ENCODE measurements around the gene GLT6D1.

The GLT6D1 gene

GRCh38 chr9:135620558-135620957 lies 18.8 kb downstream of the GLT6D1 start:
- FAIRE-seq: no peak

GRCh38 chr9:135619599-135619886 lies 19.8 kb downstream of the GLT6D1 start:
- FAIRE-seq: no peak

GRCh38 chr9:135618866-135619598 lies 20.3 kb downstream of the GLT6D1 start:
- FAIRE-seq: no peak

GRCh38 chr9:135617991-135618411 lies 21.3 kb downstream of the GLT6D1 start:
- FAIRE-seq: no peak

- FAIRE-seq: no peak
Measured at GRCh38 chr9:135617538-135617900, 21.8 kb downstream of the GLT6D1 start.

- no peak for FAIRE-seq
Measured at GRCh38 chr9:135616619-135617537, 22.5 kb downstream of the GLT6D1 start.

- FAIRE-seq: no peak
Measured at GRCh38 chr9:135615666-135616618, 23.4 kb downstream of the GLT6D1 start.

GRCh38 chr9:135614821-135615665 lies 24.3 kb downstream of the GLT6D1 start:
- no peak for FAIRE-seq

GRCh38 chr9:135613946-135614805 lies 25.2 kb downstream of the GLT6D1 start:
- no peak for FAIRE-seq

GRCh38 chr9:135612981-135613910 lies 26.1 kb downstream of the GLT6D1 start:
- no peak for FAIRE-seq

- no peak for FAIRE-seq
Measured at GRCh38 chr9:135612437-135612836, 26.9 kb downstream of the GLT6D1 start.

GRCh38 chr9:135611875-135612209 lies 27.5 kb downstream of the GLT6D1 start:
- no peak for FAIRE-seq

GRCh38 chr9:135611142-135611874 lies 28.0 kb downstream of the GLT6D1 start:
- no peak for FAIRE-seq

- FAIRE-seq: no peak
Measured at GRCh38 chr9:135610290-135611141, 28.8 kb downstream of the GLT6D1 start.

- FAIRE-seq: no peak
Measured at GRCh38 chr9:135609366-135609955, 29.9 kb downstream of the GLT6D1 start.

GRCh38 chr9:135608999-135609317 lies 30.4 kb downstream of the GLT6D1 start:
- FAIRE-seq: no peak

GRCh38 chr9:135608294-135608998 lies 30.9 kb downstream of the GLT6D1 start:
- no peak for FAIRE-seq
